GM21360 (cell line): Measurements from ENCODE around the gene SCAF1.
A peak's percentile ranks its signal among the peaks of the same experiment; 100 is the strongest.

Experiments used
- ATAC-seq: cut with Tn5 transposase; IDR thresholded peaks from one replicate; pipeline ENCODE4 v1.9.1; 2021; ENCODE audit warnings: mild to moderate bottlenecking, moderate library complexity; ENCODE audit not compliant: unreplicated experiment

Gene SCAF1, protein sequence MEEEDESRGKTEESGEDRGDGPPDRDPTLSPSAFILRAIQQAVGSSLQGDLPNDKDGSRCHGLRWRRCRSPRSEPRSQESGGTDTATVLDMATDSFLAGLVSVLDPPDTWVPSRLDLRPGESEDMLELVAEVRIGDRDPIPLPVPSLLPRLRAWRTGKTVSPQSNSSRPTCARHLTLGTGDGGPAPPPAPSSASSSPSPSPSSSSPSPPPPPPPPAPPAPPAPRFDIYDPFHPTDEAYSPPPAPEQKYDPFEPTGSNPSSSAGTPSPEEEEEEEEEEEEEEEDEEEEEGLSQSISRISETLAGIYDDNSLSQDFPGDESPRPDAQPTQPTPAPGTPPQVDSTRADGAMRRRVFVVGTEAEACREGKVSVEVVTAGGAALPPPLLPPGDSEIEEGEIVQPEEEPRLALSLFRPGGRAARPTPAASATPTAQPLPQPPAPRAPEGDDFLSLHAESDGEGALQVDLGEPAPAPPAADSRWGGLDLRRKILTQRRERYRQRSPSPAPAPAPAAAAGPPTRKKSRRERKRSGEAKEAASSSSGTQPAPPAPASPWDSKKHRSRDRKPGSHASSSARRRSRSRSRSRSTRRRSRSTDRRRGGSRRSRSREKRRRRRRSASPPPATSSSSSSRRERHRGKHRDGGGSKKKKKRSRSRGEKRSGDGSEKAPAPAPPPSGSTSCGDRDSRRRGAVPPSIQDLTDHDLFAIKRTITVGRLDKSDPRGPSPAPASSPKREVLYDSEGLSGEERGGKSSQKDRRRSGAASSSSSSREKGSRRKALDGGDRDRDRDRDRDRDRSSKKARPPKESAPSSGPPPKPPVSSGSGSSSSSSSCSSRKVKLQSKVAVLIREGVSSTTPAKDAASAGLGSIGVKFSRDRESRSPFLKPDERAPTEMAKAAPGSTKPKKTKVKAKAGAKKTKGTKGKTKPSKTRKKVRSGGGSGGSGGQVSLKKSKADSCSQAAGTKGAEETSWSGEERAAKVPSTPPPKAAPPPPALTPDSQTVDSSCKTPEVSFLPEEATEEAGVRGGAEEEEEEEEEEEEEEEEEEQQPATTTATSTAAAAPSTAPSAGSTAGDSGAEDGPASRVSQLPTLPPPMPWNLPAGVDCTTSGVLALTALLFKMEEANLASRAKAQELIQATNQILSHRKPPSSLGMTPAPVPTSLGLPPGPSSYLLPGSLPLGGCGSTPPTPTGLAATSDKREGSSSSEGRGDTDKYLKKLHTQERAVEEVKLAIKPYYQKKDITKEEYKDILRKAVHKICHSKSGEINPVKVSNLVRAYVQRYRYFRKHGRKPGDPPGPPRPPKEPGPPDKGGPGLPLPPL

DNA sequence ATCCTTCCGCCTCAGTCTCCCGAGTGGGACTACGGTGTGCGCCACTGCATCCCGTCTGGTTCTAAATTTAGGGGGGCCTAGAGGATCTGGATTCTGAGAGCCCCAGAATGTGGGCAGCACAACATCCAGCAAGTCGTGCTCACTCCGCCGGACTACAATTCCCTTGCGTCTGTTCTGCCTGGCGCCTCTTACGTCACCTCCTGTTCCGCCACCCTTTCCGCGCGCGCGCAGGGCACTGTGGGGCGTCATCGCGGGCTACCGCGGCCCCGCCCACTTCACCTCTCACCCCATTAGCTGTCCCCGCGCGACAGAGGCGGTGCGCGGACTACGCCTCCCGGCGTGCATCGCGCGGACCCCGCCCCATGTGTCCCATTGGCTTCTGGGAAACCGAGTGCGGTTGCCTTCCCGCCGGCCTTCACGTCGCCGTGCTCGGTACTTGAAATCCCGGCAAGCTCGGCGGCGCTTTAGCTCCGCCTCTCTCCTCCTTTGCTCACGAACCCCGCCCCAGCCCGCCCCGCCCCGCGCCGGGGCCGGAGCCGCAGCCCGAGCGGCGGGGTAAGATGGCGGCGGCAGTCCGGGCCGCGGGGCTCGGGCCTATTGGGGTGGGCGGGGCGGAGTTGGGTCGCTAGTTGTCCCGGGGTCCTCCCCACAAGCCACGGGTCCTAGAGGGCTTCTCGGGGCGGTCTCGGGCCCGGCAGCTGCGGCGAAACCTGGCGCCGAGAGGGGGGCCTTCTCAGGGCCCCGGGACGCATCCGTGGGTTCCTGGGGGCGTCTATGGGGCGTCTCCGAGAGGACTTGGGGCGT, at the start of gene SCAF1:
SCAF1 (plus strand) TSS at position 522 of the 804 bp plus-strand sequence. CDS start 2,818 bp downstream, outside the sequence.
- ATAC-seq: peak; percentile 43

DNA sequence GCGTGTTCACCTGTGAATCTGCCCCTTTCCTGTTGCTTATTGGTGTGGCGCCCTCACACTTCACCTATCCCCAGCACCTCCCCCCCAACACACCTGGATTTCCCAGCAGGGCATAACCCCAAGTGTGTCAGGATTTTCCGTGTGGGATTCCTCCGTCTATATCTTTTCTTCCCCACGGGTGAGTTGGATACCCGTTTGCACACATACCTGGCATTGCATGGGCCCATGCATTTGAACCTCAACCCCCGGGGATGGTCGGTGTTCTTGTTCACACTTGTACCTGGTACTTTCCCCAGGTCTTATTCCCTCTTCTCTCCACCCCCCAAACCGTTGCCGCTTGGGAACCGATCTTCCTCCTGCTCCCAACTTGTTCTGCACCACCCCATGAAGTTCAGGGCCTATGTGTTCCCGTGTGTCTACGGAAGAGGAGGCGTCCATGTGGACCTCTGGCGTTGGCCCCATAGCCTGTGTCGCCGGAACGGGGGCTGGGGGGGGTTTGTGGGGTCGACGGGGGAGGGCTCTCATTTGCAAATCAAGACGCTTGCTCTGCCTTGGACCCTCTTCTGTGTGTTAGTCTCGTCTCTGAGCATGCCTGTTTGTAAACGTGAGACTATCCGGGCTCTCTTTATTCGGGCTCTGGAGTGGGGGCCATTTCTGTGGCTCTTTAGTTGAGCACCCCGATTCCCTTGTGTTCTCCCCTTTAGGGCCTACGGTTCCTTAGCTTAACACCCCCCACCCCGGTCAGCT, 49.4 kb upstream of the SCAF1 start:
- no peak for ATAC-seq

DNA sequence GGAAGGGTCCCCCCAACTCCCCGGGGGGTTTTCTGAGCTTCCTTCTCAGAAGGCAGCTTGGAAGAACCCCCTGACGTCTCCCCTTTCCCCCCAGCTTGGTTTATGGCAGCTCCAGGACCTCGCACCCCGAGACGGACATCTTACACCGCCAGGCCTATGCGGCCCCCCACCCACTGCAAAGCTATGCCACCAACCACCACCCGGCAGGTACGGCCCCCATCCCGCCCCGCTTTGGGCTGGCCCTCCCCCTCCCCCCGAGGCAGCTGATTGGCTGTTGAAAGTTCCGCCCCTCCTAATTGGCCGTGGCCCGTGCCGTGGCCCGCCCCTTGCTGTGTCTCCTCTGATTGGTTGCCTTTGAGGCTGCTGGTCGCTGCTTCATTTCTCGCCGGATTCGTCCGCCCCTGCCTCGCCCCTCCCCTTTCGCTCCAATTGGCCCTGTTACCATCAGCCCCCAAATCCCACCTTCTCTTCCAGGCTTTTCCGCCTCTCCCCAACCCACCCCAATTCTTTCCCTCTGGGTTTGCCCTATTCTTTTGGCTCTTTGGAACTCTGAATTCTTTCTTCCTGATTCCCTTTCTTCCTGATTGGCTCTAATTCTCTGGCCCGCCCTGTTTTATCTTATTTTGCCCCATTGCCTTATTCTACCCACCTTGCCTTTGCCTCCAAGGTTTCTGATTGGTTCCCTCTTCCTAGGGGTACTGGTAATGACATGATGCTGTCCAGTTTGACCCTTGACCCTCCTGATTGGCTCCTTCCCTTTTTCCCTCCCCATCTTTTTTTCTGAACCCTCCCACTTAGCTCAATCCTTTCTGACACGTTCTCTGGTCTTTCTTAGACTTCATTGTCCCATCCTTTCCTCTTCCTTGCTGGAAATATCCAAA, 48.5 kb upstream of the SCAF1 start:
- ATAC-seq: peak; percentile 45

DNA sequence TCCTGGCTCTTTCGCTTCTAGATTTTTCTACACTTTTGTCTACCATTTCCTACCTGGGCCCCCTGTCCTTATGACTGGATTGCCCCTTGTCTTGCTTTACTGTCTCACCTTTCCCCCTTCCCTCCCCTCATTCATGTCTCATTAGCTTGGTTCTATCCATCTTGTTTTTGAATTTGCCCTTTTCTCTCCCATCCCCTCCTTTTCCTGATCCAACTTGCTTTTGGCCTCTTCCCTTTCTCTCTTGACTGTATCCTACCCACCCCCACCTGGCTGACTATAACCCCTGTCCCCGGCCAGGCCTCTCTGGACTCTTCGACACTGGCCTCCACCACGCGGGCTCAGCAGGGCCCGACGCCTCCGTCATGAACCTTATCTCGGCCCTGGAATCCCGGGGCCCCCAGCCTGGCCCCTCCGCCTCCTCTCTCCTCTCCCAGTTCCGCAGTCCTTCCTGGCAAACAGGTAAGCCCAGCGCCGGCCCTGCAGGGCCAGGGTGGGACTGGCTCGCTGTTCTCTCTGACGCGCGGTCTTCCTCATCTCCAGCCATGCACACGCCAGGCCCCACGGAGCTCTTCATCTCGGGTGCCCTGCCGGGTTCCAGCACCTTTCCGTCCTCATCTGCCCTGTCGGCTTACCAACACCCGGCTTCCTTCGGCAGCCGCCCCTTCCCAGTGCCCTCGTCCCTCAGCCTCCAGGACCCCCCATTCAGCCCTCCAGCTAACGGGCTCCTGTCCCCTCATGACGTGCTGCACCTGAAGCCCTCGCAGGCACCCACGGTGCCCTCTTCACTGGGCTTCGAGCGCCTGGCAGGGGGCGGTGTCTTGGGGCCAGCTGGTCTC, 47.6 kb upstream of the SCAF1 start:
- ATAC-seq: no peak

DNA sequence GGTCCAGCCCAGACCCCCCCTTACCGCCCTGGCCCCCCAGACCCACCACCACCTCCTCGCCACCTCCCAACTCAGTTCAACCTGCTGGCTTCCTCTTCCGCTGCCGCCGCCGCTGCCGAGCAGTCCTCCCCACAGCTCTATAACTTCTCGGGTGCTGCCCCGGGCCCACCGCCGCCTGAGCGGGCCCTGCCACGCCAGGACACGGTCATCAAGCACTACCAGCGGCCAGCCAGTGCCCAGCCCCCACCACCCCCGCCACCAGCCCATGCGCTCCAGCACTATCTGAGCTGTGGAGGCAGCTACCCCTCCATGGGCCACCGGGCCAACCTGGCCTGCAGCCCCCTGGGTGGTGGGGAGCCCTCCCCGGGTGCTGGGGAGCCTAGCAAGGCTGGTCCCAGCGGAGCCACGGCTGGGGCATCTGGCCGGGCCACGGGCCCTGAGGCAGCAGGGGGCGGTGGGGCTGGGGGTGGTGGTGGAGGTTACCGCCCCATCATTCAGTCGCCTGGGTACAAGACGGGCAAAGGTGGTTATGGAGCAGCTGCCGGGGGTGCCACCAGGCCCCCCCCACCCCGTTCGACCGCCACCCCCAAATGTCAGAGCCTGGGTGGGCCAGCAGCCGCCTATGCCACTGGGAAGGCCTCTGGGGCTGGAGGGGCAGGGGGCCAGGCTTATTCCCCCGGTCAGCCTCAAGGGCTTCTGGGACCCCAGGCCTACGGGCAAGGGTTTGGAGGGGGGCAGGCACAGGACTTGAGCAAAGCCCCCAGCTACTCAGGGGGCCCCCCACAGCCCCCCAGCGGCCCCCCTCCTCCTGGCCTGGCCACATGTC, 46.8 kb upstream of the SCAF1 start:
- no peak for ATAC-seq

DNA sequence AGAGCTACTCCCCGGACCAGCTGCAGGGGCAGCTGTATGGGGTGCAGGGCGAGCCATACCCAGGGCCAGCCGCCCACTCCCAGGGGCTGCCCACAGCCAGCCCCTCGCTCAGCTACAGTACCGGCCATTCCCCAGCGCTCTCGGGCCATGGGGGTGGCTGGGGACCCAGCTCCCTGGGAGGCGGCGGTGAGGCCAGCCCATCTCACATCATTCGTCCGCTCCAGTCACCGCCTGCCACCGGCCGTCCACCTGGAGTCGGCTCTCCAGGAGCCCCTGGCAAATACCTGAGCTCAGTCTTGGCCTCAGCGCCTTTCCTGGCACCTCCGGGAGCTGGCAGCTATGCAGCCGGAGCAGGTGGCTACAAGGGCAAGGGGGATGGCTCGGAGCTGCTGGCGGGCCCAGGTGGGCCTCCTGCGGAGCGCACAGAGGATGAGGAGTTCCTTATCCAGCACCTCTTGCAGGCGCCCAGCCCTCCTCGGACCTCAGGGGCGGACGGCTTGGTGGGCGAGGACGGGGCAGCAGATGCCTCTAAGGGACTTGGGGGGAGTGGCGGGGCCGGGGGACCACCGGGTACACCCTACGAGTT, 46.1 kb upstream of the SCAF1 start:
- ATAC-seq: no peak

DNA sequence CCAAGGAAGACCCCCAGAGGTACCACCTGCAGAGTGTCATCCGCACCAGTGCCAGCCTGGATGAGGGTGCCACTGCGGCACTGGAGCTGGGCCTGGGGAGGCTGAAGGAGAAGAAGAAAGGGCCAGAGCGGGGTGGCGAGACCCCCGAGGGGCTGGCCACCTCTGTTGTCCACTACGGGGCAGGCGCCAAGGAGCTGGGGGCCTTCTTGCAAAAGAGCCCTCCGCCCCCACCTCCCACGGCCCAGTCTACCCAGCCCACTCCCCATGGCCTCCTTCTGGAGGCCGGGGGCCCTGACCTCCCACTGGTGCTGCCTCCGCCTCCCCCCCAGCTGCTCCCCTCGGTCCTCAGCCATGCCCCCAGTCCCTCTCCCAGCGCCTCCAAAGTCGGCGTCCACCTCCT, 45.6 kb upstream of the SCAF1 start:
- ATAC-seq: no peak

DNA sequence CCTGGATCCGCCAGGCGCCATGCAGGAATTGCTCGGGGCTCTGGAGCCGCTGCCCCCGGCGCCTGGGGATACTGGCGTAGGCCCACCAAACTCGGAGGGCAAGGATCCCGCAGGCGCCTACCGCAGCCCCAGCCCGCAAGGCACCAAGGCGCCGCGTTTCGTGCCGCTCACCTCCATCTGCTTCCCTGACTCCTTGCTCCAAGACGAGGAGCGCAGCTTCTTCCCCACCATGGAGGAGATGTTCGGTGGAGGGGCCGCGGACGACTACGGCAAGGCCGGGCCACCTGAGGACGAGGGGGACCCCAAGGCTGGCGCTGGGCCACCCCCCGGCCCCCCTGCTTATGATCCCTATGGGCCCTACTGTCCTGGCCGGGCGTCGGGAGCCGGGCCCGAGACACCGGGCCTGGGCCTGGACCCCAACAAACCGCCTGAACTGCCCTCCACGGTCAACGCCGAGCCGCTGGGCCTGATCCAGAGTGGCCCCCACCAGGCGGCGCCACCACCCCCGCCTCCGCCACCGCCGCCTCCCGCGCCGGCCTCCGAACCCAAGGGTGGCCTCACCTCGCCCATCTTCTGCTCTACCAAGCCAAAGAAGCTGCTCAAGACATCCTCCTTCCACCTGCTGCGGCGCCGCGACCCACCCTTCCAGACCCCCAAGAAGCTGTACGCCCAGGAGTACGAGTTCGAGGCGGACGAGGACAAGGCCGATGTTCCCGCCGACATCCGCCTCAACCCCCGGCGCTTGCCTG, 44.9 kb upstream of the SCAF1 start:
- ATAC-seq: no peak

DNA sequence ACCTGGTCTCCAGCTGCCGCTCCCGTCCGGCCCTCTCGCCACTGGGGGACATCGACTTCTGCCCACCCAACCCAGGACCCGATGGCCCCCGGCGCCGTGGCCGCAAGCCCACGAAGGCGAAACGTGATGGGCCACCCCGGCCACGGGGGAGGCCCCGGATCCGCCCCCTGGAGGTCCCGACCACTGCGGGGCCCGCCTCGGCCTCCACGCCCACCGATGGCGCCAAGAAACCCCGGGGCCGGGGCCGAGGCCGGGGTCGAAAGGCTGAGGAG, 44.4 kb upstream of the SCAF1 start:
- no peak for ATAC-seq

DNA sequence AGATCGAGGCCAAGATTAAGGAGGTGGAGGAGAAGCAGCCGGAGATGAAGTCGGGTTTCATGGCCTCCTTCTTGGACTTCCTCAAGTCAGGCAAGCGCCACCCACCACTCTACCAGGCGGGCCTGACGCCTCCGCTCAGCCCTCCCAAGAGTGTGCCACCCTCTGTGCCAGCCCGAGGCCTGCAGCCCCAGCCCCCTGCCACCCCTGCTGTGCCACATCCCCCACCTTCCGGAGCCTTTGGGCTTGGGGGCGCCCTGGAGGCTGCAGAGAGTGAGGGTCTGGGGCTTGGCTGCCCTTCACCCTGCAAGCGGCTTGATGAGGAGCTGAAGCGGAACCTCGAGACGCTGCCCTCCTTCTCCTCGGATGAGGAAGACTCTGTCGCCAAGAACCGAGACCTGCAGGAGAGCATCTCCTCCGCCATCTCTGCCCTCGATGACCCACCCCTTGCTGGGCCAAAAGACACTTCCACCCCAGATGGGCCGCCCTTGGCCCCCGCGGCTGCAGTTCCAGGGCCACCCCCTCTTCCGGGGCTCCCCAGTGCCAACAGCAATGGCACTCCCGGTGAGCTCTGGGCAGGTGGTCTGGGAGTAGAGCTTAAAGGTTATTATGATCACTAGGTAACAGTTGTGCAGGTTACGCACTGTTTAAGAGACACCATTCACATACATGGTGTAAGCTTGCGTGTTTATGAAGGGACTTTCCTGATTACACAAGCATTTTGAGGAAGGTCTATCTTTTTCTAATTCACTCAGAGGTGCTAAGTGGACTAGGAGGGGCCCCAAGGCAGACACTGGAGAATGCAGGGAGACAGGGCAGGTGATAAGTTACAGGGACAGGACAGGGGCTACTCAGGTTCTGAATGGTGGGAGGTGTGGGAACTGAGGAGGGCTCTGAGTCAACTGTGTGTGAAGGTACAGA, 42.4 kb upstream of the SCAF1 start:
- no peak for ATAC-seq

DNA sequence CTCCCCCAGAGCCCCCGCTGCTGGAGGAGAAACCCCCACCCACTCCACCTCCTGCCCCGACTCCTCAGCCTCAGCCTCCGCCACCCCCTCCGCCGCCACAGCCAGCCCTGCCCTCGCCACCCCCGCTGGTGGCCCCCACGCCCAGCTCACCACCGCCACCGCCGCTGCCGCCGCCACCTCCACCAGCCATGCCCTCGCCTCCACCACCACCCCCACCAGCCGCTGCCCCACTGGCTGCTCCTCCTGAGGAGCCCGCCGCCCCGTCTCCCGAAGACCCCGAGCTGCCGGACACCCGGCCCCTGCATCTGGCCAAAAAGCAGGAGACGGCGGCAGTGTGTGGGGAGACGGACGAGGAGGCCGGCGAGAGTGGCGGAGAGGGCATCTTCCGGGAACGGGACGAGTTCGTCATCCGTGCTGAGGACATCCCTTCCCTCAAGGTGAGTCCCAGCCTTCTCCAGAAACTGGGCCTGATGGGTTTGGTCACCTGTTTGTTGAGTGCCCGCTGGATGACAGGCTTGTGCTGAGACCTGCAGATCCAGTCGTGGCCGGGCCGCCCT, 40.4 kb upstream of the SCAF1 start:
- ATAC-seq: no peak

DNA sequence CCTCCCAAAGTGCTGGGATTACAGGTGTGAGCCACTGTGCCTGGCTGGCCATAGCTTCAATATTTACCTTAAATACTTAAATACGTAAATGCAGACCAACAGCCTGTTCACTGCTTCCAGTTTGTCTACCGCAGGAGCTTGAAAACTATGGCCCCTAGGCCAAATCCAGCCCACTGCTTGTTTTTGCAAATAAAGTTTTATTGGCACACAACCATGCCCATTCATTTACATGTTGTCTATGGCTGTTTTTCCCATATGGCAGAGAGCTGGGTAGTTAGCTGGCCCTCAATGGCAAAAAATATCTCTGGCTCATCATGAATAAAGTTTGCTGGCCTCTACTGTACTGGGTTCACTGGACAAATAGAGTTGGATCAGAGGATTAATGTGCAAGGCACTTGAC, 39.2 kb upstream of the SCAF1 start:
- ATAC-seq: no peak

DNA sequence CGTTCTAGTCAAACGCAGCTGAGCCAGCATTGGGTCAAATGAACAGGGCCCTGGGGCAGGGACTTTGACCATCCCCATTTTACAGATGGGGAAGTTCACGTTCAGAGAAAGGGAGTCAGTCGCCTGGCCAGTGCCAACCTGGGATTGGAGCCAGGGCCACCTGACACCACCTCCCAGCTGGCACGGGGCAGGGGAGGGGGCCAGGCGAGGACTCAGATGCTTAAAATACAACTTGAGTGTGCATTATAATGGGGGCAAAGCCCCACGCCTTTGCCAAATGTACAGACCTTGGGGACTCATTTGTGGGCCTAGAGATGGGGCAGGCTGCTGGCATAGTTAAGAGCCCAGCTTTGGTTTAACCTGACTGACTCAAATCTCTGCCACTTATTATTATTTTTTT, 36.4 kb upstream of the SCAF1 start:
- ATAC-seq: no peak

DNA sequence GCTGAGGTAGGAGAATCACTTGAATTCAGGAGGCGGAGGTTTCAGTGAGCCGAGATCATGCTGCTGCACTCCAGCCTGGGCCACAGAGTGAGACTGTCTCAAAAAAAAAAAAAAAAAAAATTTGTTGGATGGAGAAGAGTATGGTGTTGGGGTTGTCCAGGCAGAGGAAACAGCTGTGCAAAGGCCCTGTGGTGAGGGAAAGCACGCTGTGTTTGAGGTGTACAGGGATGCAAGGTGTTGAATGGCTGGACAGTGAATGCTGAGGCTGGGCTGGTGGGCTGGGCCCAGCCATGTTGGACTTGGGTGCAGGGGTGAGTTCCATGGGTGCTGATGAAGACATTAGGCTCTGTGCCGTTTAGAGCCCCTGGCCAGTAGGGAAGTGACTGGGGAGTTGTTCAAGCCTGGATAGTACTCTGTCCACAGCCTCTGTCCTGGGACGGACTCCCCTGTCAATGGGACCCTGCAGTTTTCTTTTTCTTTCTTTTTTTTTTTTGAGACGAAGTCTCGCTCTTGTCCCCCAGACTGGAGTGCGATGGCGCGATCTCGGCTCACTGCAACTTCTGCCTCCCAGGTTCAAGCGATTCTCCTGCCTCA, 32.4 kb upstream of the SCAF1 start:
- no peak for ATAC-seq
